Activated CD4-positive, alpha-beta T cell treated with anti-CD3 and anti-CD28 coated beads, Interleukin-10, Interleukin-2, amounts not matched to agents 100 ng/mL and 50 ng/mL, durations not matched to agents 16 hours and 8 hours (primary cell): ENCODE data around the gene MYO7B.
"Not testable (repeated sequence)": the region's sequence is repeated elsewhere in the genome, so short reads cannot be mapped to it uniquely, and the experiment has no call there.

Experiments
- DNase-seq: peaks from one replicate; pipeline ENCODE4 v3.0.0-alpha.2; 2020

Gene MYO7B

DNA sequence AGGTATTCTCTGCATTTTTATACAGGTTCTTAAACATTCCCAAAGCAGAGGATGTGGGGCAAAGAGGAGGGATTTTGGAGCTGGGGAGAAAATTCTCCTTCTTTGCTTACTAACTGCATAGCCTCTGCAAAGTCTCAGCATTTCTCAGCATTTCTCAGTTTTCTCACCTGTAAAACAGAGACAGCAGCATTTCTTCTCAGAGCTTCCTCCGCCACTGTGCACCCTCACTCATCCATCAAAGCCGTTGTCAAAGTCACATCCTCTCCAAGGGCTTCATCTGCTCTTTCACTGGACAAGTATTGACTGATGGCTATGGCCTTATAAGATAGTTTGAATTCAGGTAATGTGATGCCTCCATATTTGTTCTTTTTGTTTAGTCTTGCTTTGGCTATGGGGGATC is 17.4 kb downstream of the MYO7B start:
- no peak for DNase-seq

GRCh38 chr2:127558911-127559310 is 23.4 kb downstream of the MYO7B start:
- DNase-seq = no peak

- no peak for DNase-seq
Measured at GRCh38 chr2:127559454-127559853, 24.0 kb downstream of the MYO7B start.

DNA sequence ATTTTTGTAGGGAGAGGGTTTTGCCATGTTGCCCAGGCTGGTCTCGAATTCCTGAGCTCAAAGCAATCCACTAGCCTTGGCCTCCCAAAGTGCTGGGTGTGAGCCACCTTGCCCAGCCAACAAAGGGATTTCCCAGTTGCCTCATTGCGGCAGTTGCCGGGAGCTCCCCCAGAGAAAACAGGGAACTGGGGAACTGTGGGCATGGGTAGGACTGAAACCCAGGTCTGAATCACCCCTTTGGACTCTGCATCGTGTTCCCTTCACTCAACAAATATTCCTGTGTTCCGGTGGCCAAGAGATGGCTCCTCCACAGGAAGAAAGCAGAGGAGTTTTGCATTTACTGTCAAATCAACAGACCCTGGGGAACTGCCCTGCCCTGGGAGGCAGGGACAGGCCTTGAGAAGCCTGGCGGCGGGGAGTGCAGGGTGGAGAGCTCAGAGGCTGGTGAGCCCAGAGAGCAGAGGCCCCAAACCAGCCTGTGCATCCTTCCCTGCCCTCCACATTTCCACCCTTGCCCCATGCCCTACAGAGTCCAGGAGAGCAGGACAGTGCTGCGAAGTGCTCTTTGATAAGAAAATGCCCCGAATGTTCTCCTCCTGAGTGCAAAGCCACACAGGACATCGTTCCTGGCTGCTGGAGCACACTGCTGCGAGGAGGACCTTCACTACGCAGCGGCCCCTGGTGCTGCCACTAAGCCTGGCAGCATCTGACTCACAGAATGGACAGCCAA is 24.9 kb downstream of the MYO7B start:
- no peak for DNase-seq

DNA sequence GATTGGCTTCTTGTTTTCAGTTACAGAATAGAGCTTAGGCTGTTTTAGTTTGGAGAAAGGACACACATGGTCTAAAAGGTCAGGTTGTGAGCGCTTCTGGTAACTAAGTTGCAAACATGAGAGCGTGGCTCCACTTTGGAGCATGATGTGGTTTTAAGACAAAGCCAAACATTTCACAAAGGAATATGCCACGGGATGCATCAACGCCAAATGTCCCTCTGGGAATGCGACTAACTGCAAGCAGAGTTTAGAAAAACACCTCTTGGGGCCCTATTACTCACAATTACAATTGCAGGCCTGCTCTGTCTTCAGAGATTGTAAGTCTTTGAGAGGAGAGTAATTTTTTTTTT is 25.4 kb downstream of the MYO7B start:
- no peak for DNase-seq

DNA sequence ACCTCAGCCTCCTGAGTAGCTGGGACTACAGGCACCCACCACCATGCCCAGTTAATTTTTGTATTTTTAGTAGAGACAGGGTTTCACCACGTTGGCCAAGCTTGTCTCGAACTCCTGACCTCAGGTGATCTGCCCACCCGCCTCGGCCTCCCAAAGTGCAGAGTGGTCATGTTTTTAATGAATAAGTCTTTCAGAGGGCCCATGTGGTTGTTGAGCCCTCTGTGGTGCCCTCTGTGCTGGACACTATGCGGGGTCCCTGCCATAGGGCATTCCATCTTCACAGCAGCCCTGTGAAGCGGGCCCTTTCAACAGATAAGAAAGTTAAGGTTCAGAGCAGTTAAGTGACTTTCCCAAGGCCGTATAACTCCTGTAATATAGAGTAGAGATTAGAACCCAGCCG is 25.9 kb downstream of the MYO7B start:
- no peak for DNase-seq

GRCh38 chr2:127562936-127563335 is 27.5 kb downstream of the MYO7B start:
- DNase-seq = no peak

DNA sequence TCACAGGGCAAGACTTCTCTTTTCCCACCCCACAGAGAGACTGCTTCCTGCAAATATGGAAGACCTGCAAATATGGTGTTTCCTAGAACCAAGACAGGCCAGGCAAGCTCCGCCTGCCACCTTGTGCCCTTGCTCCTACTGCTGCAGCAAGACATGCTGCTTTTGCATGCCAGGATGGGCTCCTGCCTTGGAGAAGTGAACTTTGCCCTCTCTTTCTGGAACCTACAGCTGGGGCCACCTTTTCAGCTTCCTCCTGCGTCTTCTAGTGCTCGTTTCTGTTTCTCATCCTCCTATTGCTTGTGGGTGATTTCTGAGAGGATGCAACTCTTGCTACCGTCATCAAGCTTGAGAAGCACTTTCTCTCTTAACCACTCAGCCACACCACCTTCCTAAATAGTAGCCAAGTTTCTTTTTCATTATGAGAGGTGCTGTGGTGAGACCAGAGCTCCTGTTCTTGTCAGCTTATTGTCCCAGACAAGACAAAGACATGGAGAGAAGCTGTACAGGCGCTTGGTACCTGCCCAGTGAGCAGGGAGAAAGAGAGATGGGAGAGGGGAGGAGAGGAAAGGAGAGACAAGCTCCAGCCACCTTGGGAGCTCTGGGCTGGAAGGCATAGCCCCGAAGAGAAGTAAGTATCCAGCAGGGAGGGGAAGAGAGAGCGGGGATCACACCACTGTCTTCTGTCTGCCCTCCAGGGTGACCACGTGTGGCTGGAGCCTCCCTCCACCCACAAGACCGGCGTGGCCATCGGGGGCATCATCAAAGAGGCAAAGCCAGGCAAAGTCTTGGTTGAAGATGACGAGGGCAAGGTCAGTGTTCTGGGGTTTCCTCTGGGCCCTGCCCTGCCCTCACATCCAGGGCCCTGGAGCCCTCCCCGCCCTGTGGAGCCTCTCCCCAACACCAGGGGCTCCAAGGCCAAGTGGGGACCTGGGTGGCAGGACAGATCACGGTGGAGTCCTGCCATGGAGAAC is 28.3 kb downstream of the MYO7B start:
- peak; percentile 89 for DNase-seq

DNA sequence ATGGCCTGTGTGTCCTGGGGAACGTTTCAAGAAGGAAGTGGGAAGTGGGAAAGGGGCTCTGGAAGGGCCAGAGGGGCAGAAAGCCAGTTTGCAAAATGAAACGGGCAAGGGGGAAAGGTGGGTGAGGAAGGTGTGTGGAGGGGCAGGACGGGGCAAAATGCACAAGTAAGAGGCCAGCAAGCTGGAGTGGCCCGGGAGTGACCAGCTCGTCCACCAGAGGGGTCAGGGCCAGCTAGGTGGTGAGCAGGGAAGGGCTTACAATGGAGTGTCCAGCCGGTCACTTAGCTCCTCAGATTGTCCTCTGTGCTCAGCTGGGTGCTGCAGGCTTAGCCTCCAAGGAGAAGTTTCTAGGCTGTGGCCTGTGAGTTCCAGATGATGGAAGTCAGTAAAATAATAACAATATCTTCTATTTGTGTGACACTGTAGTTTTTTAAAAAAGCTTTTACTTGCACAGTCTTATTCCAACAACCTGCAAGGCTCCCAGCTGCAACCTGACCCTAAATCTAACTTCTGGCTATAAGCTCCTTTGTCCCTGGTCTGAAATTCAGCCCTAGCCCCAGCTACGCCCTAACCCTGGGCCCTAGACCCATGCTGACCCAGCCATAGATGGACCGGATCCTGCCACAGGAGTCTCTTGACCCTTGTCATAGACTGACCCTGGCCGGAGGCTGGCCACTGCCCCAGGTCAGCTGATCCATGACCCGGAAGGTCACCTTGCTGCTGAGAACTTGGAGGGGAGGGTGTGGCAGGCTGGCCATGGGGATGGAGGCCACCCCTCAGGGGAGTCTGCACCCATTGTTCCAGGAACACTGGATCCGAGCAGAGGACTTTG is 29.2 kb downstream of the MYO7B start:
- DNase-seq = no peak

- DNase-seq = no peak
Measured at GRCh38 chr2:127565261-127566138, 30.0 kb downstream of the MYO7B start.

DNA sequence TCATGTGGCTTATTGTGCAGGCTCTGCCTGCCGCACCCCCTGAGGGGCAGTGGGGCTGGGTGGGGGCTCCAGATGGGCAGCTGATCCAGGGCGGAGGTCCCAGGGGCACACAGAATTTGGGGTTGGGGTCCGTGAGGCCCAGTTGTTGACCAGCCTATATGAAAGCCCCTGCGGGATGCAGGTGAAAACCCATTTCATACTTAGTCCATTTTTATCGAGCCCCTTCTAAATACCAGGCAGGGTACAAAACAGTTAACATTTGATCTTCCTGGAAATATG is 30.6 kb downstream of the MYO7B start:
- DNase-seq = no peak

GRCh38 chr2:127566576-127566975 is 31.1 kb downstream of the MYO7B start:
- no peak for DNase-seq

GRCh38 chr2:127567351-127567854 is 31.9 kb downstream of the MYO7B start:
- DNase-seq = no peak

- no peak for DNase-seq
Measured at GRCh38 chr2:127568128-127568527, 32.6 kb downstream of the MYO7B start.

DNA sequence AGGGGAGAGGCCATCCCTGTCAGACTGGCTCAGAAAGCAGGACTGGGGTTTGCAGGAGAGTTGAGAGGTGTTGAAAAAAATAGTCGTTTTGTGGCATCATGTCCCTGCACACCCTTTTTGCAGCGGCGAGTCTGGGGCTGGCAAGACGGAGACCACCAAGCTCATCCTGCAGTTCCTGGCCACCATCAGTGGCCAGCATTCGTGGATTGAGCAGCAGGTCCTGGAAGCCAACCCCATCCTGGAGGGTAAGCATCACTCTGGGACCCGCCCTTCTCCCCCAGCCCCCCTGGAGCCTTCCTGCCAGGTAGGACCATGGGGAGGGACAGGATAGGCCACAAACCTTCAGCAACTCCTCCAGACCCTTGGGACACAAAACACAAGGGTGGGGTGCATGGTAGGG is 34.2 kb downstream of the MYO7B start:
- no peak for DNase-seq

DNA sequence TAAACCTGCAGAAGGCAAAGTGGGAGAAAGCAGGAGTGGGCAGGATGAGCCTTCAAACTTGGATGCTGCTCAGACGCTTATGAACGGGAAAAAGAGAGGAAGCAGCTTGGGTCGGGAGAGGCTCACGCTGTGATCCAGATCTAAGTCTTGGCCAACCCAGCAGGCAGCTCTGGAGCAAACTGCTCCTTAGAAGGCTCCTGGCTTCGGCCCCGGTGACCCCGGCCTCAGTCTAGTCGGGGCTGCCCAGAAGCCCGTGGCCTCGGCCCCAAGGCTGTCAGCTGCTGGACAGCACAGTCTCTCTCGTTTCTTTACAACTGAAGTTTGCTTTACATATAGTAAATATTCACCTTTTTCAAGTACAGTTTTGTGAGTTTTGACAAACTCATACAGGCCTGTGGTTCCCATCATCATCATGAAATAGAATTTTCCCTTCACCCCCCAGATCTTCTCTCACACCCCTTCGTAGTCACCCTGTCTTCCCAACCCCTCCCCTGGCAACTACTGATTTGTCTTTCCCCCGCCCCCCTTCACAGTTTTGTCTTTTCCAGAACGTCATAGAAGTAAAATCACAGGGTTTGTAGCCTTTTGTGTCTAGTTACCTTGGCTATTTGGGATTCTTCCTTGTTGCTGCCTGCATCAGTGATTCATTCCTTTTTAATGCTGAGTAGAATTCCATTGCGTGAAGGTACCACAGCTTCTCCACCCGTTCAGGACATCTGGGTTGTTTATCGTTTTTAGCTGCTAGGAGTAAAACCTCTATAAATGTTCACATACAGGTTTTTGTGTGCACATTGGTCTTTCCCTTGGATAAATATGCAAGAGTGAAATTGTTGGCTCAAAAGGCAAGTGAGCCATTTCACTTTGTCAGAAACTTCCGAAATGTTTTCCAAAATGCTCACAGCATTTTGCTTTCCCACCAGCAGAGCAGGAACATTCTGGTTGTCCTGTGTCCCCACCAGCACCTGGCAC is 35.1 kb downstream of the MYO7B start:
- DNase-seq = no peak

GRCh38 chr2:127572352-127572751 is 36.9 kb downstream of the MYO7B start:
- DNase-seq = not testable (repeated sequence)

GRCh38 chr2:127572841-127573240 is 37.4 kb downstream of the MYO7B start:
- DNase-seq = no peak

- DNase-seq = no peak
Measured at GRCh38 chr2:127573298-127573697, 37.8 kb downstream of the MYO7B start.

GRCh38 chr2:127573771-127574170 is 38.3 kb downstream of the MYO7B start:
- no peak for DNase-seq

DNA sequence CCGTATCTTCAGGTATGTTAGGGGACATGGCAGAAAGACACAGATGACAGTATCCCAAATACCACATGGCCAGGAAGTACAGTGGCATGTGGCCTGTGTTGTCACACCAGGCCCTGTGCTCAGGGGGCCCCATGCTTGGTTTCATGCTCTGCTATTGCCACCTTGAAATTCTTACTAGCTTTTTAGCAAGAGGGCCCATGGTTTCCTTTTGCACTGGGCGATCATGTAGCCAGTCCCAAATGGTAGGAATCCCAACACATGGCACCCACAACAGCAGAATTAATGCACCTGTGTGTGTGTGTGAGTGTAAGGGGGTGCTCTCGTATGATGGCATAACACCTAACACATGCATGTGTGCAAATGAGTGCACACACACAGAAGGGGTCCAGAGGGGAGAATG is 39.2 kb downstream of the MYO7B start:
- DNase-seq = no peak
